IPS-15b (cell line): ENCODE data around the gene ASB18.
"Not testable (repeated sequence)": the region's sequence is repeated elsewhere in the genome, so short reads cannot be mapped to it uniquely, and the experiment has no call there.

Experiments used
- H3K27me3 ChIP-seq: one replicate; pipeline ENCODE4 v1.6.1; 2013; ENCODE audit warnings: low read length; ENCODE audit not compliant: control insufficient read depth, insufficient read depth
- H3K36me3 ChIP-seq: one replicate; pipeline ENCODE4 v1.6.1; 2013; ENCODE audit warnings: low read length; ENCODE audit not compliant: control insufficient read depth, insufficient read depth
- H3K4me1 ChIP-seq: one replicate; pipeline ENCODE4 v1.6.1; 2013; ENCODE audit warnings: mild to moderate bottlenecking, low read length; ENCODE audit not compliant: control insufficient read depth, insufficient read depth
- H3K4me3 ChIP-seq: one replicate; pipeline ENCODE4 v1.5.1; 2013; ENCODE audit warnings: low read depth, low read length
- H3K9ac ChIP-seq: one replicate; pipeline ENCODE4 v1.6.1; 2013; ENCODE audit warnings: low read depth, mild to moderate bottlenecking, low read length
- H3K9me3 ChIP-seq: one replicate; pipeline ENCODE4 v1.6.1; 2013; ENCODE audit warnings: mild to moderate bottlenecking, low read length; ENCODE audit not compliant: control insufficient read depth, insufficient read depth

The ASB18 gene

GRCh38 chr2:236295481-236295880 is 31.3 kb upstream of the ASB18 start:
- Histone ChIP-seq H3K27me3 (no peaks in the 10 kb centered on the region), H3K9me3 (no peaks in the 10 kb centered on the region), H3K4me3 (no peak overlapping the region), H3K9ac (no peak overlapping the region), H3K36me3 (no peaks in the 10 kb centered on the region), H3K4me1 (no peaks in the 10 kb centered on the region)

GRCh38 chr2:236294647-236295046 is 30.4 kb upstream of the ASB18 start:
- no peak overlapping the region for H3K4me3 ChIP-seq
- H3K27me3 ChIP-seq, result no peaks in the 10 kb centered on the region
- no peaks in the 10 kb centered on the region for H3K9me3 ChIP-seq
- H3K36me3 ChIP-seq, result no peaks in the 10 kb centered on the region
- no peaks in the 10 kb centered on the region for H3K4me1 ChIP-seq
- no peak overlapping the region for H3K9ac ChIP-seq

GRCh38 chr2:236293241-236293810 is 29.1 kb upstream of the ASB18 start:
- Histone ChIP-seq H3K9ac (no peak overlapping the region), H3K9me3 (no peaks in the 10 kb centered on the region), H3K27me3 (no peaks in the 10 kb centered on the region), H3K4me3 (no peak overlapping the region), H3K36me3 (no peaks in the 10 kb centered on the region), H3K4me1 (no peaks in the 10 kb centered on the region)

GRCh38 chr2:236291911-236292310 is 27.7 kb upstream of the ASB18 start:
- Histone ChIP-seq H3K9me3 (no peaks in the 10 kb centered on the region), H3K4me3 (no peak overlapping the region), H3K36me3 (no peaks in the 10 kb centered on the region), H3K9ac (no peak overlapping the region), H3K4me1 (no peaks in the 10 kb centered on the region), H3K27me3 (no peaks in the 10 kb centered on the region)

- Histone ChIP-seq H3K4me1 (no peaks in the 10 kb centered on the region), H3K36me3 (no peaks in the 10 kb centered on the region), H3K4me3 (no peak overlapping the region), H3K9me3 (no peaks in the 10 kb centered on the region), H3K9ac (no peak overlapping the region), H3K27me3 (no peaks in the 10 kb centered on the region)
These were observed 27.3 kb upstream of the ASB18 start for GRCh38 chr2:236291476-236291875.

- Histone ChIP-seq H3K36me3 (no peaks in the 10 kb centered on the region), H3K27me3 (no peaks in the 10 kb centered on the region), H3K4me1 (no peaks in the 10 kb centered on the region), H3K9ac (no peak overlapping the region), H3K9me3 (no peaks in the 10 kb centered on the region), H3K4me3 (no peak overlapping the region)
These were observed 26.7 kb upstream of the ASB18 start for GRCh38 chr2:236290742-236291425.

- Histone ChIP-seq H3K27me3 (no peaks in the 10 kb centered on the region), H3K9ac (no peak overlapping the region), H3K9me3 (no peaks in the 10 kb centered on the region), H3K36me3 (no peaks in the 10 kb centered on the region), H3K4me3 (no peak overlapping the region), H3K4me1 (no peaks in the 10 kb centered on the region)
These were observed 25.7 kb upstream of the ASB18 start for GRCh38 chr2:236289766-236290462.

GRCh38 chr2:236288373-236288772 is 24.2 kb upstream of the ASB18 start:
- not testable (repeated sequence) for H3K4me3 ChIP-seq, H3K27me3 ChIP-seq, H3K9ac ChIP-seq, H3K36me3 ChIP-seq, H3K4me1 ChIP-seq, H3K9me3 ChIP-seq

GRCh38 chr2:236287656-236288055 is 23.4 kb upstream of the ASB18 start:
- Histone ChIP-seq H3K9ac (no peak overlapping the region), H3K9me3 (no peaks in the 10 kb centered on the region), H3K4me3 (no peak overlapping the region), H3K4me1 (no peaks in the 10 kb centered on the region), H3K27me3 (no peaks in the 10 kb centered on the region), H3K36me3 (no peaks in the 10 kb centered on the region)

- Histone ChIP-seq H3K9me3 (no peaks in the 10 kb centered on the region), H3K36me3 (no peaks in the 10 kb centered on the region), H3K9ac (no peak overlapping the region), H3K27me3 (no peaks in the 10 kb centered on the region), H3K4me3 (no peak overlapping the region), H3K4me1 (no peaks in the 10 kb centered on the region)
These were observed 22.8 kb upstream of the ASB18 start for GRCh38 chr2:236286873-236287545.

GRCh38 chr2:236284208-236284607 is 20.0 kb upstream of the ASB18 start:
- H3K36me3 ChIP-seq, result no peaks in the 10 kb centered on the region
- no peak overlapping the region for H3K9ac ChIP-seq
- no peak overlapping the region for H3K4me3 ChIP-seq
- H3K4me1 ChIP-seq, result no peaks in the 10 kb centered on the region
- H3K9me3 ChIP-seq, result no peaks in the 10 kb centered on the region
- no peaks in the 10 kb centered on the region for H3K27me3 ChIP-seq

GRCh38 chr2:236282406-236282805 is 18.2 kb upstream of the ASB18 start:
- no peak overlapping the region for H3K4me3 ChIP-seq
- no peaks in the 10 kb centered on the region for H3K36me3 ChIP-seq
- no peaks in the 10 kb centered on the region for H3K27me3 ChIP-seq
- no peak overlapping the region for H3K9ac ChIP-seq
- no peaks in the 10 kb centered on the region for H3K4me1 ChIP-seq
- no peaks in the 10 kb centered on the region for H3K9me3 ChIP-seq
